ENCODE data around the gene LIMA1. TPM values are rescaled to one million over a fixed set of nuclear protein-coding genes. Genes with fewer than 3 reads are reported as not detected.
A peak's percentile ranks its signal among the peaks of the same experiment; 100 is the strongest.
"Not testable (repeated sequence)": the region's sequence is repeated elsewhere in the genome, so short reads cannot be mapped to it uniquely, and the experiment has no call there.

LIMA1 gene
- 39.3 and 40.9 TPM in 2 replicates for total RNA-seq (2014; rRNA removed; shearing (Covaris generic))
- 20.8 and 39.1 TPM in 2 replicates for polyA plus RNA-seq (2014; cell fraction: nucleus; rRNA removed)

DNA sequence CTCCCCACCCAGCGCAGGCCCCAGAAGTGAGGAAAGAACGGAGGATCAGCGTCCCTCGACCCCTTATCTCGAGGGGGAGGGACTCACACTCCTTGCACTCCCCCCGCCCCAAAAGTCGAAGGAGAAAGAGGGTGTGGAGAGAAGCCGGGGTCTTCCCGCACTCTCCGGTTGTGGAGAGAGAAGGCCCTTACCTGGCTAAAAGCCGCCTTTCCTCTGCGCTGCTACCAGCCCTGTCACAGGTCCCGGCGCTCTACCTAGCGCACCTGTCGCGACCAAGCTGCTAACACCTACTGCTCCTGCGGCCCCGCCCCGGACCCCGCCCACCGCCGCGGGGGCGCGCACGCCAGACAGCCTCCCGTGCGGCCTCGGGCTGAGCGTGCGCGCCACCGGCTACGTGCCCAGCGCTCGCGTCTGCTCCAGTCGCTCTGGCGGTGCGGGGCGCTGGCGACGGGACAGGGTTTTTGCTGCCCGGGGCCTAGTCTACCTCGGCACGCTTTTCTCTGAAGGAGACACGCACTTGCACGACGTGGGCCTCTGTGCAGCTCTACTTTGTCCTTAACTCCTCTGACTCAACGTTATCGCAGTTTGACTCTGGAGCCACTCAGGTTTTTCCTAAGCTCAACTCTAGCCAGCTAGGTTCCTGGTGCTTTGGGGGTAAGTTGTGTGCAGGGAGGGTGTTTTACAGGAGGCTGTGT is at the start of gene LIMA1:
Gene LIMA1 (minus strand): TSS at position 292 of the 695 bp plus-strand sequence. CDS start 34,769 bp downstream, outside the sequence.
- DNase-seq (ENCODE audit: extremely low read depth, low read depth), result peak; percentile 75

DNA sequence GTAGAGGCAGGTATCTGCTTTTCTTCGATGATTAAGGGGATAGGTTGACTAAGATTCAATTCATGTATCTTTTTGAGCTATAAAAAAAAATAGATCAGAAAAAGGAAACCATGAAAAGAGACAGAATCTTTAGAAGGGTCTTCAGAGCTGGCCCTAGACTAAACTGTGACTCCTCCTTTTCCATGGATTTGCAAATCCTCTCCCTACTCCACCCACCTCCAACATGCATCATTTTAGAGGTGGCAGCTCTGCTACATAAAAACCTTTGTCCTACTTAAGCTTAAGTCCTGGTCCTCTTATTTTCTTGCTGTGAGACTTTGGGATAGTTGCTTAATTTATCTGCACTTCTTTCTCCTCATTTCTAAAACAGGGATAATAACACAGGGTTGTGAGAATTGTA is 48.4 kb upstream of the LIMA1 start:
- no peak for DNase-seq (ENCODE audit: extremely low read depth, low read depth)

DNA sequence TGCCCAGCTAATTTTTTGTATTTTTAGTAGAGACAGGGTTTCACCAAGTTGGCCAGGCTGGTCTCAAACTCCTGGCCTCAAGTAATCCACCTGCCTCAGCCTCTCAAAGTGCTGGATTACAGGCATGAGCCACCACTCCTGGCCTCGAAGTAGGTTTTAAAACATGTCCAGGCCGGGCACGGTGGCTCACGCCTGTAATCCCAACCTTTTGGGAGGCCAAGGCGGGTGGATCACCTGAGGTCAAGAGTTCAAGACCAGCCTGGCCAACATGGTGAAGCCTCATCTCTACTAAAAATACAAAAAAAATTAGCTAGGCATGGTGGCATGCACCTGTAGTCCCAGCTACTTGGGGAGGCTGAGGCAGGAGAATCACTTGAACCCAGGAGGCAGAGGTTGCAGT is 45.3 kb upstream of the LIMA1 start:
- DNase-seq (ENCODE audit: extremely low read depth, low read depth), result not testable (repeated sequence)

DNA sequence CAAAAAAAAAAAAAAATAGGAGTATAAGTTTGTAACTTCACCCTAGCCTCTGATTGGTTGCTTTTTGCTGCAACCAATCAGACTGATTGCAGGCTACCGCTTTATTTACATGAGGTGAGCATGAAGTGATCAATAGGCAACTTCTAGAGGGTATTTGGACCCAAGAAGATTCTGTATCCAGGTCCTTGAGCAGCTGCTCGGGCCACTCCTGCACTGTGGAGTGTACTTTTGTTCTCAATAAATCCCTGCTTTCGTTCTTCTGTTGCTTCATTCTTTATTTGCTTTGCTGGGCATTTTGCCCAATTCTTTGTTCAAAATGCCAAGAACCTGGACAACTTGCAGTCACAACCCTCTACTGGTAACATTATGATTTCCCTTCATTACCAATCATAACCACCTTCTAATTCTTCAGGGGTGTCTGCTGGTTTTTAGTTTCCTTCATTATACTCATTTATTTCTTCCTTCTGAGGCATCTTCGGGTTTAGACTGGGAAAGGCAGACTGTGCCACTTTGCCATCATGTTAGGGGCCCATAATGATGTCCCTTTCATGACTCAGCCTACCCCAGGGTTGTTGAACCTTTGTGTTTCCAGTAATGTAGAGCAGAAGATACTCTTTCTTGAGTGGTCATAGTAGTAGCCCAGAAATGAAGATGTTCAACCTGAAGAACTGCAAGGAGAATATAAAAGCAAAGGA is 43.4 kb upstream of the LIMA1 start:
- no peak for DNase-seq (ENCODE audit: extremely low read depth, low read depth)

DNA sequence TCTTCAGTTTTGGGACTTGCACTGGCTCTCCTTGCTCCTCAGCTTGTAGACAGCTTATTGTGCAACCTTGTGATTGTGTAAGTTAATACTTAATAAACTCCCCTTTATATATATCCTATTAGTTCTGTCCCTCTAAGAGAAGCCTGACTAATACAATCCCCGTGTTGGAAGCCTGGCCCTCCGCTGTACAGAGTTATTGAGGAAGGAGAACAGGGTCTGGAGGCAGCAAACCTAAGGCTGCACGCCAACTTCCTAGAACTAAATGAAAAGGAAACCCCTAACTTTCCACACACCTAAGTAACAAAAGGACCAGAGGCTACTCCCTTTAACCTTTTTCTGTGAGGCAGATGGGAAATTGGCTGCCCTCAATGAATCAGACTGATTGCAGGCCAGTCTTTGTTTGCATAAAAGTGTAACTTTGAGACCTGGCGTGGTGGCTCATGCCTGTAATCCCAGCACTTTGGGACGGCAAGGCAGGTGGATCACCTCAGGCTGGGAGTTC is 42.6 kb upstream of the LIMA1 start:
- DNase-seq (ENCODE audit: extremely low read depth, low read depth), result no peak

DNA sequence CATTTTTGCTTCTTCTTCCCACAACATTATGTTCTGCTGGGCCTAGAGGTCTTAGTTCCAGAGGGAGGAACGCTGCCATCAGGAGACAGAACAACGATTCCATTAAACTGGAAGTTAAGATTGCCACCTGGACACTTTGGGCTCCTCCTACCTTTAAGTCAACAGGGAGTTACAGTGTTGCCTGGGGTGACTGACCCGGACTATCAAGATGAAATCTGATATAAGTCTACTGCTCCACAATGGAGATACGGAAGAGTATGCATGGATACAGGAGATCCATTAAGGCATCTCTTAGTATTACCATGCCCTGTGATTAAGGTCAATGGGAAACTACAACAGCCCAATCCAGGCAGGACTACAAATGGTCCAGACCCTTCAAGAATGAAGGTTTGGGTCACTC is 41.5 kb upstream of the LIMA1 start:
- not testable (repeated sequence) for DNase-seq (ENCODE audit: extremely low read depth, low read depth)

DNA sequence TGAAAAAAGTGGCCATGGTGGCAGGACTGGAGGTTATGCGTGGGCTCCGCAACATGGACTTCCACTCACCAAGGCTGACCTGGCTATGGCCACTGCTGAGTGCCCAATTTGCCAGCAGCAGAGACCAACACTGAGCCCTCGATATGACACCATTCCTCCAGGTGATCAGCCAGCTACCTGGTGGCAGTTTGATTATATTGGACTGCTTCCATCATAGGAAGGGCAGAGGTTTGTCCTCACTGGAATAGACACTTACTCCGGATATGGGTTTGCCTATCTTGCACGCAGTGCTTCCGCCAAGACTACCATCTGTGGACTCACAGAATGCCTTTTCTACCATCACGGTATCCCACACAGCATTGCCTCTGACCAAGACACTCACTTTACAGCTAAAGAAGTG is 40.8 kb upstream of the LIMA1 start:
- not testable (repeated sequence) for DNase-seq (ENCODE audit: extremely low read depth, low read depth)

DNA sequence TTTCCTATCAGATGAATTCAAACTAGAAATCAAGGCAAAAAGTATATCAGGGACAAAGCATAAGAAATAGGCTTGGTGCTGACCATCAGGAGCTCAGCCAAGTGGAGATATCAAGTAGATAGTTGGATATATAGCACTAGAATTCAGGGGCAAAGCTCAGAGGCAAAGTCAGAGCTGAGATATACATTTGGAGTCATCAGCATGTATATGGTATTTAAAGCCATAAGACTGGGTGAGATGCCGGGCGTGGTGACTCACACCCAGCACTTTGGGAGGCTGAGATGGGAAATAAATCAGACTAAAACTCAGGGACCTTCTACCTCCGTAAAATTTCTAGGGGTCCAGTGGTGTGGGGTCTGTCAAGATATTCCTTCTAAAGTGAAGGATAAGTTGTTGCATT is 38.9 kb upstream of the LIMA1 start:
- DNase-seq (ENCODE audit: extremely low read depth, low read depth), result no peak

DNA sequence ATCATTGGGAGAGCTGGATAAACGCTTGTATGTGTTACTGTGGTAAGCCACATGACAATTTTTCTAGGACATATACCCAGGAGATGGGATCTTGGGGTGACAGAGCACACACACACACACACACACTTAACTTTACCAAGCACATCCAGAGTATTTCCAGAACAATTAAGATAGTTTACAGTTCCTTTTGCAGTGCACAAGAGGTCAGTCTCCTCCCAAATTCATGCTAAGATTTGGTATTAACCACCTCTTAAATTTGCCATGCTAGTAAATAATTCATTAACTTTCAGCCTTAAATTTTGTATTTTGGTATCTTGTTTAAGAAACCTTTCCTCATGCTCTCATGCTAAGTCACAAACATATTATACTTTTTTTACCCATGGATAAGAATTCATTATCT is 33.9 kb upstream of the LIMA1 start:
- no peak for DNase-seq (ENCODE audit: extremely low read depth, low read depth)

DNA sequence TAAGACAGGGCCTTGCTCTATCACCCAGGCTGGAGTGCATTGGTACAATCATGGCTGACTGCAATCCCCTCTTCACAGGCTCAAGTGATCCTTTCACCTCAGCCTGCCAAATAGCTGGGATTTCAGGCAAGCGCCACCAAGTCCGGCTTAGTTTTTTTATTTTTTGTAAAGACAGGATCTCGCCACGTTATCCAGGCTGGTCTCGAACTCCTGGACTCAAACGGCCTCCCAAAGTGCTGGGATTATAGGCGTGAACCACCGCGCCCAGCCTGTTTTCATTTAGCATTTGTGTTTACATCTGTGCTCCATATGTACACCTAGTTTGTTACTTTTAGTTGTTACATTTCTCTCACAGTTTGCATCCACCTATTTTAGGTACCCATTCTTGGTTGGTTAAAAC is 32.5 kb upstream of the LIMA1 start:
- no peak for DNase-seq (ENCODE audit: extremely low read depth, low read depth)

DNA sequence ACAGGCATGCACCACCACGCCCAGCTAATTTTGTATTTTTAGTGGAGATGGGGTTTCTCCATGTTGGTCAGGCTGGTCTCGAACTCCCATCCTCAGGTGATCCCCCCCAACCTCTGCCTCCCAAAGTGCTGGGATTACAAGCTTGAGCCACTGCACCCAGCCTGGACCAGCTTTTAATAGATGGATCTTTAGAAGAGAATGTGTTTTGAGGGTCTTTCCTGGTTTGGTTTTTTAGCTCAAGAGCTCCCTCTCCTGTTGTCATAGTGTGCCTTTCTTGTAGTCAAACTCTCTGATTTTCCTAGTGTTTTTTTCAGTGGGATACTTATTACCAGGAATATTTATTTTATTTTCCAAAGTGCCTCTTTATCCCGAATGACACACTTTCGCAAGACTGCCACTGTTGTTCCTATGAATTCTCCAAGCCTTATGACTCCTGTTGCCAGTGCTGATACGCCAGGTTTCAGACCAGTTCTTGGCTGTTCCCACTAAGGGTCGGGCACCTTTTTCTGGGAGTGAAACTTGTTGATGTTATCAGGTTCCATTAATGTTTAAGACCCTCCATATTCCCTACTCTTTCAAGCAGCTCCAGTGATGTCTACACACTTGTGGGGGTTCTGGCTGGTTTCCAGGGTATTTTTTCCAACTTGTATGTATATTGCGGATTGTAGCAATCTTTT is 31.5 kb upstream of the LIMA1 start:
- DNase-seq (ENCODE audit: extremely low read depth, low read depth), result peak; percentile 33

DNA sequence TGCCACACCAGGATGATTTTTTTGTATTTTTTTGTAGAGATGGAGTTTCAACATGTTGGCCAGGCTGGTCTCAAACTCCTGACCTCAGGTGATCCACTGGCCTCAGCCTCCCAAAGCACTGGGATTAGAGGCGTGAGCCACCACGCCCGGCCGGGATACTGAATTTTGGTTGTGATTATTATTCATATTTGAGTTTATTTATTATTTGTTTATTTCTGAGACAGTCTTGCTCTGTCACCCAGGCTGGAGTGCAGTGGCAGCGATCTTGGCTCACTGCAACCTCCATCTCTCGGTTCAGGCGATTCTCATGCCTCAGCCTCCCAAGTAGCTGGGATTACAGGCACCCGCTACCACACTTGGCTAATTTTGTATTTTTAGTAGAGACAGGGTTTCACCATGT is 30.7 kb upstream of the LIMA1 start:
- DNase-seq (ENCODE audit: extremely low read depth, low read depth), result not testable (repeated sequence)

DNA sequence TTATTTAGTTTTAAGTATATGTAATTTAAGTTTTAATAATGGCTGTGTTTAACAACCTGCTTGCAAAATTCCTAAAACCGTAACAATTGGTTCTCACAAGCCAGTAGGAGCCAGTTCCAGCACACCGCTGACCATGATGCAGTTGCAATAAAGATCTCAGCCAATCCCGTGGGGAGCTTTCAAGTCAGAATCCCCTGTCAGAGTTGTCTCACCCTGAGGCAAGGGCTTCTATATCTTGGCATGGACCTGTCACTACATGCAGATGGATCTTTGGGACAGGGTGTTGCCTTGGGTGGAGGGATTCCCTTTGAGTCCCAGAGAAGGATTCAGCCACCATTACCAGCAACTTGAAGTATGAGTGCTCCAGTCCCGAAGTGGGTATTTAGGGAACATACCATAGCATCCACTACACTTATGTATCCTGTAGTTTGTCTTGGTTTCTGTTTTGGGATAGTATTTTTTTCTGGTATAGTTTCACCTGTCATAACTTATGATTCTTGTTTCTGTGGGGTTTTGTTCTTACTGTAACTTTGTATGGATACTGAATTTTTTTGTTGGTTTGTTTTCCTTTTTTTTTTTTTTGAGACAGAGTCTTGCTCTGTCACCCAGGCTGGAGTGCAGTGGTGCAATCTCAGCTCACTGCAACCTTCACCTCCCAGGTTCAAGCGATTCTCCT is 30.1 kb upstream of the LIMA1 start:
- DNase-seq (ENCODE audit: extremely low read depth, low read depth), result no peak

DNA sequence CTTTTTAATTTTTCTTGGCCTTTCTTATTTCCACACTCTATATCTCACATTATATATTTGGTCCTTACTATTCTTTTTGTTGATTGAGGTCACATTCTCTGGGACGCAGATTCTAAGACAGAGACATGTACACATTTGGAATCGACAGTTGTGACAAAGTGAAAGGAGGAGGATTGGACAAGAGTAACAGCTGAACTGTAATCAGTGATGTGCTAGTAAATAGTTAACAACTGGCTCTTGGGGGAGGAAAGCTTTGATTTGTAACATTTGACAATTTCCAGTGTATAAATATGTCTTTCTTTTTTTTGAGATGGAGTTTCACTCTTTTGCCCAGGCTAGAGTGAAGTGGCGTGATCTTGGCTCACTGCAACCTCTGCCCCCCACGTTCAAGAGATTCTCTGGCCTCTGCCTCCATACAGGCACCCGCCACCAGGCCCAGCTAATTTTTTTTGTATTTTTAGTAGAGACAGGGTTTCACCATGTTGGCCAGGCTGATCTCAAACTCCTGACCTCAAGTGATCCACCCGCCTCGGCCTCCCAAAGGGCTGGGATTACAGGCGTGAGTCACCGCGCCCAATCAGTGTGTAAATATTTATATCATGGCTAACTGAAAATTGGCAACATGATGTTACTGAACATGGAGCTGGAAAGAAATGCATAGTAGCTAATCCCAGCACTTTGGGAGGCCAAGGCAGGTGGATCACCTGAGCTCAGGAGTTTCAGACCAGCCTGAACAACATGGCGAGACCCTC is 28.7 kb upstream of the LIMA1 start:
- peak; percentile 49 for DNase-seq (ENCODE audit: extremely low read depth, low read depth)

DNA sequence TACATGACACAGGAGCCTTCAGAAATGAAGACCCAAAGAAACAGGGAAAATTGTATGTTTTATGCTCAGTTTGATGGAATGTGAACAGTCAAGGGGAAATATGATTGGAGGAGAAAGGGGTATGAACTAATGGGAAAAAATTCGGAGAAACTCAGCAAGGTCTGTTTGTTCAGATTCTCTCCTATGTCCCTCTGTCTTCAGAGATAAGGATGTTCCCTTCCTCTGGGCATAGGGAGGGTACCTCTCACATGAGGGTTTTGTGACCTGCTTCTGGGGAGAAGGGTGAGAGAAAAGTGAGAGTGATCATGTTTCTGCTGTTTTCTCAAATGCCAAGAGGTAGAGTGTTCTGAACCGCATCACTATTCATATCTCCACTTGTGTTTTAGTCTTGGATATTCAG is 26.6 kb upstream of the LIMA1 start:
- no peak for DNase-seq (ENCODE audit: extremely low read depth, low read depth)

DNA sequence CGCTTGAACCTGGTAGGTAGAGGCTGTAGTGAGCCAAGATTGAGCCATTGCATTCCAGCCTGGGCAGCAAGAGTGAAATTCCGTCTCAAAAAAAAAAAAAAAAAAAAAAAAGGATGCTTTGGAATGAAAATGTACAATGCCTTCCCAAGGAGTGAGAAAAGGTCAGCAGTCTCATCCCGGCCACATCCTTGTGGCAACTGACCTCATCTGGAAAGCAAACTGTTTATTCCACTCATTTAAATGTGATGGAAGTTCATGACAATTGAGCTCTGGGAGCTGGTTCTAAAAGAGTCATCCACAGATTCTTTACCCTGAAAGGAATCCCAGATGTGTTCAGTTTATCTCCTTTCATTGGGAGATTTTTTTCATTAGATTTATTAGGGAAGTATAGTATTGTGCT is 19.4 kb upstream of the LIMA1 start:
- no peak for DNase-seq (ENCODE audit: extremely low read depth, low read depth)

DNA sequence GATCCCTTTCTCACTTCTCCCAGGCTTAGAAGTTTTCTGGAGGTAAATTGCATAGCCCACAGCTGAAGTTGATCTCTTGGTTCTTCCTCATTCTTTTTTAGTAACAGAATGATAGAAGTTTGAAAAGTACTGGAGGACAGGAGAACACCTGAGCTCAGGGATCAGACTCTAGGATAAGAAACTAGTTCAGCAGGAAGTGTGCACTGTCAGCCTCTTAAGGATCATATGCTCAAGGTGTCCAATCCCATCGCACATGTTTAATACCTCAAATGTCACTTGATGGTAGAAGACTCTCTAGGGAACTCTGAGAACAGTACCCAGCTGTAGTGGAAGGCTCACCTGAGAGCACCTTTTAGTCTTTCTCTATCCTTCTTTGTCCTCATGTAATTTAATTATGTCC is 14.7 kb upstream of the LIMA1 start:
- no peak for DNase-seq (ENCODE audit: extremely low read depth, low read depth)

DNA sequence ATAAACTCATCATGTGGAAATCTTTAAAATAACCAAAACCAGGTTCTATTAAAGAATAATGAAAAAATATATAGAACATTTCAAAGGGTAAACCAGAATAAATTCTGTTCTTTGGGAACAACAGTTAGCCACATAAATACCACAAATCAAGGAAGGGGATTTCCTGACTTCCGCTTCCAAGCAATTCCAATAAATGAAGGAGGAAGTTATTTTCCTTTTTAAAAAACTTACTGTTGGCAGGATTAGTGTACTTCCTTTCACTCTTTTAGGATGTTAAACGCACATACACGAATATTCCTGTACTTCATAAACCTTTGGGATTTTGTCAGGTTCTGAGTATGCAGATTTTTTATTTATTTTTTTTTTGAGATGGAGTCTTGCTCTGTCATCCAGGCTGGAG is 13.7 kb upstream of the LIMA1 start:
- DNase-seq (ENCODE audit: extremely low read depth, low read depth), result no peak

DNA sequence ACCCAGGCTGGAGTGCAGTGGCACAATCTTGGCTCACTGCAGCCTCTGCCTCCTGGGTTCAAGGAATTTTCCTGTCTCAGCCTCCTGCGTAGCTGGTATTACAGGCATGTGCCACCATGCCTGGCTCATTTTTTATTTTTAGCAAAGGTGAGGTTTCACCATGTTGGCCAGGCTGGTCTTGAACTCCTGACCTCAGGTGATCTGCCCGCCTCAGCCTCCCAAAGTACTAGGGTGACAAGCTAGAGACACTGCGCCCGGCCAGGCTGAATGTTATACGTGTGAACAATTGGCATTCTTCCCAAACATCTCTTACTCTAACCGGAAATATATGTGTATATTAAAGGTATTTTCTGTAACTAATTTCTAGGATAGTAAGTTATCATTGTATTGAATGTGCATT is 13.2 kb upstream of the LIMA1 start:
- DNase-seq (ENCODE audit: extremely low read depth, low read depth), result no peak

DNA sequence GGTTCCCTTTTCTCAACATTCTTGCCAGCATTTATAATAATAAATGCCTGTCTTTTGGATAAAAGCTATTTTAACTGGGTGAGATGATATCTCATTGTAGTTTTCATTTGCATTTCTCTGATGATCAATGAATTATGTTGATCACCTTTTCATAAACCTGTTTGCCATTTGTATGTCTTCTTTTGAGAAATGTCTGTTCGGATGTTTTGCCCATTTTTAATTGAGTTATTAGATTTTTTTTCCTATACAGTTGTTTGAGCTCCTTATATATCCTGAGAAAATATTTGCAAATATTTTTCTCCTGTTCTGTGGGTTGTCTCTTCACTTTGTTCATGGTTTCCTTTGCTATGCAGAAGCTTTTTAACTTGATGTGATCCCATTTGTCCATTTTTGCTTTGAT is 8.1 kb upstream of the LIMA1 start:
- no peak for DNase-seq (ENCODE audit: extremely low read depth, low read depth)

Data from NCI-H460 (cell line).